Natural killer cell treated with Interleukin-12 subunit alpha and Interleukin-12 subunit beta and Interleukin-15 and Interleukin-18, amount 100 ng/mL, for 72 hours (primary cell): ENCODE data around the gene PAPSS1. TPM values are rescaled to one million over a fixed set of nuclear protein-coding genes. Genes with fewer than 3 reads are reported as not detected.
"Not testable (repeated sequence)": the region's sequence is repeated elsewhere in the genome, so short reads cannot be mapped to it uniquely, and the experiment has no call there.

Experiments
- ATAC-seq, 2 donors: fragments of 150-1000 bp; cut with Tn5 transposase in 1 of 2; sonication (Bioruptor Pico), chemical (Tn5 transposase) in 1 of 2; 2 replicates each; pipeline ENCODE4 v1.10.0; 2021
- DNase-seq: peaks from one replicate; pipeline ENCODE4 v3.0.0; 2022; ENCODE audit warnings: low spot score
- H3K27ac Mint-ChIP-seq, 2 donors: 1 replicate in 1 of 2; 2 replicates in 1 of 2; pipeline ENCODE4 v1.8.0; 2022; ENCODE audit warnings: mixed read lengths in 2 of 2, mild to moderate bottlenecking in 1 of 2, moderate library complexity in 1 of 2
- H3K27me3 Mint-ChIP-seq, 2 donors: 1 replicate in 1 of 2; 2 replicates in 1 of 2; pipeline ENCODE4 v1.8.0; 2022; ENCODE audit warnings: mixed read lengths in 2 of 2
- H3K36me3 Mint-ChIP-seq: one replicate; pipeline ENCODE4 v1.8.0; 2022; ENCODE audit warnings: mixed read lengths
- H3K4me1 Mint-ChIP-seq, 2 donors: 1 replicate in 1 of 2; 2 replicates in 1 of 2; pipeline ENCODE4 v1.8.0; 2022; ENCODE audit warnings: low read depth in 2 of 2, mixed read lengths in 2 of 2, mild to moderate bottlenecking in 1 of 2
- H3K4me3 Mint-ChIP-seq: one replicate; pipeline ENCODE4 v1.8.0; 2022; ENCODE audit warnings: mixed read lengths
- H3K9me3 Mint-ChIP-seq: 2 replicates; pipeline ENCODE4 v1.8.0; 2022; ENCODE audit warnings: mixed read lengths
- total RNA-seq, 2 donors: library from RNA; stranded (reverse); gene quantifications; one replicate each; pipeline ENCODE4 v1.2.3, GENCODE V29; 2022

The PAPSS1 gene
- total RNA-seq, 2 donors from 2014 or later: 12.1 to 25.1 TPM

DNA sequence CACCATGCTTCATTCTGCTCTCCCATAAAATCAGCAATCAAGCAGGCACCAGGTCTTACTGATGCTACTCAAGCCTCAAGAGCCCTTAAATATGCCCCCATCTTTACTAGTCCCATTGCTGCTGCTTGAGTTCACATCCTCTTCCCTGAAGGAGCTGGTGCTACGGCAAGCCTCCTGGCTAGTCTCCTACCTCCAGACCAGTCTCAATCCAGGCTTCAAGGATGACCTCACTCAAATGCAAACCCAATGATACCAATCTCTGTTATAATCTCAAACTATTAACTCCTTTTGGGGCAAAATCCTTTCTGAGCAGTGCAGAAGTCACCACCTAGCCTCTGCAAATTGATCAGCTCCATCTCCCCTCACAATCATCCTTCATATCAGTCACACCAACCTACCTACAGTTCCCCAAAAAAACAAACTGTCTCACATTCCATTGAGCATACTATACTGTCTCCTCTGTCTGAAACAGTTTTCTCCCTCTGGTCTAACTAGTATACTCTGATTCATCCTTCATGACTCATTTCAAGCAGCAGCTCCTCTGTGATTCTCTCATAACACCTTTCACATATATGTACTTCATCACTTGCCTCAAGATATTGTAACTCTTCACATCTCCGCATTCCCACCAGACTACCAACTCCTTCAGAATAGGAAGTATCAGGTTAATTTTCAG lies 30.0 kb downstream of the PAPSS1 start:
- Mint-ChIP-seq H3K4me3 (no peak overlapping the region), H3K36me3 (no peaks in the 10 kb centered on the region), H3K27me3 (no peaks in the 10 kb centered on the region), H3K4me1 (peaks cover 0 to 5% of the 10 kb centered on the region in 2 donors), H3K27ac (no peak overlapping the region), H3K9me3 (no peaks in the 10 kb centered on the region)
- ATAC-seq (peak in 1 of 2 donors; percentile 77), DNase-seq (no peak)

DNA sequence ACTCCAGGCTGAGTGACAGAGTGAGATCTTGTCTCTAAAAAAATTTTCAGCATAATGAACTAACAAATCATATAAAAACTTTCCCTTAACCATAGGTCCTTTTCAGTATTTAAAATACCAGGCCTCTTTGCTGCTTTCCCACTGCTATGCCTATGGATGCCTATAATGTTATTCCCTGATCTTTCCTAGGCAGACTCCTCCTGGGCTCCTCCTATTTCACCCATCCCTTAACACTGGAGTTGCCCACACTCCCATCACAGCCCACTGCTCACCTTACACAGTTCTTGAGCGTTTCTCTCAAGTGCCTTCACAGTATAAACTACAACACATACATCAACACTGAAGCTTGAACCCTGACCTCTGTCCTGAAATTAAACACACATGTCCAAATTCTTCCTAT lies 31.6 kb downstream of the PAPSS1 start:
- ATAC-seq (no peak), DNase-seq (no peak)
- no peak overlapping the region for H3K4me3 Mint-ChIP-seq
- H3K4me1 Mint-ChIP-seq: peaks cover 0 to 5% of the 10 kb centered on the region in 2 donors
- no peak overlapping the region for H3K27ac Mint-ChIP-seq
- H3K36me3 Mint-ChIP-seq: no peaks in the 10 kb centered on the region
- no peaks in the 10 kb centered on the region for H3K9me3 Mint-ChIP-seq
- H3K27me3 Mint-ChIP-seq: no peaks in the 10 kb centered on the region

DNA sequence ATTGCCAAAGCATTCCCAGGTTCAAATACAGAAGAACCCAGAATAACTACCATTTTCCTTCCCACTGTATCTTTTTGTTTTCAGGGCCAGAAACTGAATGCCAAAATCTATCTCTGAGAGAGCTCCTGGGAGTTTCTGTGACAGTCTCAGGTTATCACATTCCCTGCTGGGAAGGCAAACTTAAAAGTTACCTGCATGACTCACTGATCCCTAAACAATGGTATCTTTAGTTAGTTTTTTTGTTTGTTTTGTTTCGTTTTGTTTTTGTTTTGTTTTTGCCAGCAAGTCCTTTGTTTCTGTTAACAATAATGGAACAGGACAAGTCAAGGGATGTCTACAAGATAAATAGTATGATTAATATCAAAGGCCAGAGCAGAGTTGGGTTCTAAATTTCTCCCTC lies 34.3 kb downstream of the PAPSS1 start:
- ATAC-seq: no peak
- no peak overlapping the region for H3K4me3 Mint-ChIP-seq
- no peaks in the 10 kb centered on the region for H3K27me3 Mint-ChIP-seq
- no peak for DNase-seq
- H3K27ac Mint-ChIP-seq: no peak overlapping the region
- H3K36me3 Mint-ChIP-seq: no peaks in the 10 kb centered on the region
- H3K4me1 Mint-ChIP-seq: no peaks in the 10 kb centered on the region
- H3K9me3 Mint-ChIP-seq: no peaks in the 10 kb centered on the region

DNA sequence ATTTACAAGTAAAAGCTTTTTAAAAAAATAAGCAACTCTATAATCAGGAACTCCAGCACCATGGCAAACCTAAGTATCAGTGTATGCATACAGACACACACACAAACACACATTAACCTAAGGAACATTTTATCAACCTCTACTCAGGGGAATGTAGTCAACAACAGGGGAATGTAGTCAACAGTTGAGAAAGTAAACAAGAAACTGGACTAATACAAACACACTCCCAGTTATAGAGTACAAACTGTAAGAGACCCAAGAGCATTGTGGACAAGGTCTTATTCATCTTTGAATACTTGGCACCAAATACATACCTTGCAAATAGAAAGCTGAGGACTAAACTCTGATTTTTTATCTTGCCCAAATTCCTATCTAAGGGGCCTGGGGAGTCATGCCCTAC lies 36.2 kb downstream of the PAPSS1 start:
- Mint-ChIP-seq H3K4me3 (no peak overlapping the region), H3K27me3 (no peaks in the 10 kb centered on the region), H3K4me1 (peaks cover 0 to 6% of the 10 kb centered on the region in 2 donors), H3K36me3 (peaks cover 7% of the 10 kb centered on the region), H3K9me3 (peaks cover 3% of the 10 kb centered on the region), H3K27ac (no peak overlapping the region)
- DNase-seq: no peak
- ATAC-seq: no peak

DNA sequence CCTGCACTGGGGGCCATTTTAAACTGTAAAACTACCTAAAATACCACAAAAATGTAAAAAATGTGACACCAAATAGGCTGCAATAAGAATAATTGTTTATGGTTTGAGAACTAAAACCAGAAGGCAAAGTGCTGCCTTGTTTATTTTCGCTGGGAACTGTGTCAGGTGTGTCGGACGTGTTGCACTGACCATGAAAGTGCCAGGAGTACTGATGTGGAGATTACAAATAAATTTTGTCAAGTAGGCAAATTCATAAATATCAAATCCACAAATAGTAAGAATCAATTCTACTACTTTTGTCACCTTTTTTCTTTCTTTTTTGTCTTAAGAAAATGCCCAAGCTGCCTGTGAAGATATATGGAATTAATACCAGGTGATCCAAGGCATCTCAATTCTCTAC lies 37.7 kb downstream of the PAPSS1 start:
- H3K4me1 Mint-ChIP-seq: peaks cover 0 to 8% of the 10 kb centered on the region in 2 donors
- peaks cover 3% of the 10 kb centered on the region for H3K9me3 Mint-ChIP-seq
- no peaks in the 10 kb centered on the region for H3K27me3 Mint-ChIP-seq
- H3K36me3 Mint-ChIP-seq: peaks cover 7% of the 10 kb centered on the region
- H3K4me3 Mint-ChIP-seq: no peak overlapping the region
- no peak for DNase-seq
- ATAC-seq: no peak
- no peak overlapping the region for H3K27ac Mint-ChIP-seq

DNA sequence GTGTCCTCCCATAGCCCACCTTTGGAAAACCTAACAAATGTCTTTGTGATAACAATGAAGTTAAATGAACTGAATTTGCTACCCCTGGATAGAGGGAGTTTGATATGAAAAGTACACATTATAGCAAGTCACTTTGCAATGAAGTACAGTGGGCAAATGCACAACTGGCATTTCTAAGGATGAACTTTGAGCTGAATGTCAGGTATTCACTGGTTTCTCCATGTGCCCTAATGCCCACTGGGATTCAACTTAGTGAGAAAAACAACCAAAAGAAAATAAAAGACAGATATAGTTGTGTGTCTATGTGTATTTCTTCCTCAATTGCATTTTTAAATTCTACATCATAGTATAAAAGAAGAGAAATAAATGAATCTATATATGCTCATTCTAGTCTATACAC lies 51.0 kb downstream of the PAPSS1 start:
- H3K27ac Mint-ChIP-seq: no peak overlapping the region
- ATAC-seq: no peak

DNA sequence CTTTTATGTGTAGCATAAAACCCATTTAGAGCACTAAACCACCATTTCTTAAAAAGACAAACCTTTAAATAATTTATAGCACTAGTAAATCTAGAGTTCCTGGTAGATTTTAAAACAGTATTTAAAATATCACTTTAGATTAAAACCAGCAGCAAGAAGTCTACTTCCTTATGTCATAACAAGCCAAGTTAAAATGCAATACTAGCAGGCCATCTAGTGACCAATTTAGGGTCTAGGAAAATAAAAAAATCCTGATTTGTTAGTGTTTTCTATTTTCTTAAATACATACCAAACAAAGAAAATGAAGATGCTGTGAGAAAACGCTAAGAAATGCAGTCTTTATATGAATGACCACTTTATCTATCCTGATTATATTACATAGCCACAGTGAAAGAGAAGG lies 53.9 kb downstream of the PAPSS1 start:
- Mint-ChIP-seq H3K27me3 (no peaks in the 10 kb centered on the region), H3K27ac (no peak overlapping the region), H3K4me1 (no peaks in the 10 kb centered on the region), H3K4me3 (no peak overlapping the region), H3K36me3 (no peaks in the 10 kb centered on the region), H3K9me3 (no peaks in the 10 kb centered on the region)
- ATAC-seq: no peak
- no peak for DNase-seq

More for the DNA sequence above, 51.0 kb downstream of the PAPSS1 start:
- no peaks in the 10 kb centered on the region for H3K9me3 Mint-ChIP-seq
- no peak for DNase-seq
- no peaks in the 10 kb centered on the region for H3K27me3 Mint-ChIP-seq
- no peak overlapping the region for H3K4me3 Mint-ChIP-seq
- no peaks in the 10 kb centered on the region for H3K36me3 Mint-ChIP-seq
- H3K4me1 Mint-ChIP-seq: no peaks in the 10 kb centered on the region

DNA sequence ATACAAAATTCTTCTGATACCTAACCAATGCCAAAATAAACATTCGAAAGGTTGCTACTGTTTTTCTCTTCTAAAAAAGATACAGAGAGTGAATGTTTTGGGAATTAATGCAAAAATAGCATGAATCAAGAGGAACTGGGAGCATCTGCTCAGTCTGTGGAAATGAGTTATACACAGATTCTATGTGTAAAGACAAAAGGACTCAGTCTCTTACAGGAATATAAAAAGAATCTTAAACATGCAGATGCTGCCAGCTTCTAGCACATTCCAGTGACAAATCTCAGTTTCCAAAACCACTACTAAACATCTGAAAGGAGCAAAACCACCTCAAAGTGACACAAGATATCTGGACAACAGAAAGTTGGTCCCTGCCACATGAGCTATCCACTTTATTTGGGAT lies 55.0 kb downstream of the PAPSS1 start:
- no peaks in the 10 kb centered on the region for H3K27me3 Mint-ChIP-seq
- H3K36me3 Mint-ChIP-seq: no peaks in the 10 kb centered on the region
- no peak for DNase-seq
- no peaks in the 10 kb centered on the region for H3K9me3 Mint-ChIP-seq
- no peak for ATAC-seq
- H3K27ac Mint-ChIP-seq: no peak overlapping the region
- no peaks in the 10 kb centered on the region for H3K4me1 Mint-ChIP-seq
- no peak overlapping the region for H3K4me3 Mint-ChIP-seq

DNA sequence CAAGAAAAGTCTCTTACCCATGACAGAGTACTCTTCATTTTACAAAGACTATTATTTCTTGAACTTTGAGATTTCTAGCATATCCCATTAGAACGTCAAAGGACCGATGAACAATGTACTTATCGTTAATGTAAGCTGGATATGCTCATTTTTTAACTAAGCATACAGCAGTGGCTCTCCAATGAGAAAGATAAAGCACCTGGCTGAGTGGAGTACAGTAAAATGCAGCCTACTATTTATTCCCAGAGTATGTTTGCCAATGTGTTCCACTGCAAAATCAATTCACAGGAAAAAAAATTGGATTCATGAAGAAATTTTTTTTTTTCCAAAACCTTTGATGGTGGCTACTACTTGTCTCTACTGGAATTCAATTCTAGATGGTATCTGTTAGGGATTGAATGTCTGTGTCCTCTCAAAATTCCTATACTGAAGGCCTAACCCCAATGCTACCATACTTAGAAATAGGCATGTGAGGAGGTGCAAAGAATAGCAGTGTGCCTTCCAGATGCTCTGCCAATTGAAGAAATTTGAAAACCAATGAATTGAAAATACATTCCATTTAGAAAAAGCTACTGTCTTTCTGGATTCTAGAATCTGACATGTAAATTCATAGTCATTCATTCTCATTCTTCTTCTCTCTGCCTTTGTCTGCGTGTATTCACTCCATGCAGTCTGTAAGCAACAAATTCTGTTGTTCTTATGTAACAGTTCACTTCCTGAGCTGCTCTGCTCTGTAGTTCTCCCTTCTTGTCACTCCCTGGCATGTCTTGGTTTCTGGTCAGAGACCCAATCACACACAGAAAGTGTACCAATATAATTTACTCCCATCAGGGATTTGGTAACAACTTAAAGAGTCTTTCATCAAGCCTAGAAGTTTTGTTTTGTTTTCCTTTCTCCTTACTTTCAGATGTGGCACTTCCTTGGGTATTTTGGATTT lies 61.4 kb downstream of the PAPSS1 start:
- DNase-seq (no peak), ATAC-seq (no peak)
- Mint-ChIP-seq H3K4me1 (no peaks in the 10 kb centered on the region), H3K4me3 (no peak overlapping the region), H3K36me3 (peaks cover 5% of the 10 kb centered on the region), H3K9me3 (no peaks in the 10 kb centered on the region), H3K27ac (no peak overlapping the region), H3K27me3 (no peaks in the 10 kb centered on the region)

DNA sequence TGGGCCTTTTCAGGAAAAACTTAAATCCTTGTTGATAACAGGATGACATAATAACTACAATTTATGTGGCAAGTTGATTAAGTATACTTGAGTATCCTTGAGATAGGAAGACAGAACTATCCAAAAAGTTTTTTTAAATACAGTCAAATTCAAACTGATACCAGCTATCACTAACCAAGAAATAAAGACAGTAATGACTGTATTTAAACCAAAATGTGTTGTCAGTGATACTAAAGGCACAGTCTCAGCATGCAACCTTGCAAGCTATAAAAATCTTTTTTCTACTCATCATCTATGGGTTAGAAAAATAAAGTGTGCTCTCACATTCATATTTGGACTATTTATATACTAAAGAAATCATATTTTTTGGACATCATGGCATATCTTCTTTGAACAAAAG lies 64.7 kb downstream of the PAPSS1 start:
- Mint-ChIP-seq H3K27ac (no peak overlapping the region), H3K9me3 (no peaks in the 10 kb centered on the region), H3K27me3 (no peaks in the 10 kb centered on the region), H3K36me3 (peaks cover 6% of the 10 kb centered on the region), H3K4me3 (no peak overlapping the region), H3K4me1 (no peaks in the 10 kb centered on the region)
- ATAC-seq (peak in 1 of 2 donors; percentile 46), DNase-seq (no peak)

DNA sequence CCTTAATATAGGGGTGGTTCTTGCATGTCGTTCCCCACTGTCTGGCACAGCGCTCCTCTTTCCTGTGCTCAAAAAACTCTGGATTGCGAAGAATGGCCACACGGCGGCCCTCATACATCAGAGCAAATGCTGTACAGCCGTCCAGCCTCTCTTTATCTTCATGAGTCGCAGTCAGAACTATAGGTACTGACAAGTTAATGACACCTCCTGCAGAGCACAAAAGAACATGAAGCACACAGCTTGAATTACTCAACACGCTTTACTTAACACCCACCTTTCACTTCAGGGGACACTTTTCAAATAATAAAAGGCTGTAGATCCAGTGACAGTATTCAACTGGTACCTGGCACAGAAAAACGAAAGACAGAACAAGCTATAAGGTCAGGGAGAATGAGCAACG lies 65.3 kb downstream of the PAPSS1 start:
- Mint-ChIP-seq H3K27me3 (no peaks in the 10 kb centered on the region), H3K4me3 (no peak overlapping the region), H3K9me3 (no peaks in the 10 kb centered on the region), H3K36me3 (peaks cover 6% of the 10 kb centered on the region), H3K4me1 (no peaks in the 10 kb centered on the region), H3K27ac (no peak overlapping the region)
- ATAC-seq: no peak
- DNase-seq: no peak

DNA sequence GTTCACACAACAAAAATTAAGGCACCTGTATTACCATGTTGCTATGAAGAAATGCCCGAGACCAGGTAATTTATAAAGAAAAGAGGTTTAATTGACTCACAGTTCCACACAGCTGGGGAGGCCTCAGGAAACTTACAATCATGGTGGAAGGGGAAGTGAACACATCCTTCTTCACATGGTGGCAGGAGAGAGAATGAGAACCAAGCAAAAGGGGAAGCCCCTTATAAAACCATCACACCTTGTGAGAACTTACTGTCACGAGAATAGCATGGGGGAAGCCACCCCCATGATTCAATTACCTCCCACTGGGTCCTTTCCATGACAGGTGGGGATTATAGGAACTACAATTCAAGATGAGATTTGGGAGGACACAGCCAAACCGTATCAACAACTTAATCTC lies 68.6 kb downstream of the PAPSS1 start:
- H3K4me3 Mint-ChIP-seq: not testable (repeated sequence)

DNA sequence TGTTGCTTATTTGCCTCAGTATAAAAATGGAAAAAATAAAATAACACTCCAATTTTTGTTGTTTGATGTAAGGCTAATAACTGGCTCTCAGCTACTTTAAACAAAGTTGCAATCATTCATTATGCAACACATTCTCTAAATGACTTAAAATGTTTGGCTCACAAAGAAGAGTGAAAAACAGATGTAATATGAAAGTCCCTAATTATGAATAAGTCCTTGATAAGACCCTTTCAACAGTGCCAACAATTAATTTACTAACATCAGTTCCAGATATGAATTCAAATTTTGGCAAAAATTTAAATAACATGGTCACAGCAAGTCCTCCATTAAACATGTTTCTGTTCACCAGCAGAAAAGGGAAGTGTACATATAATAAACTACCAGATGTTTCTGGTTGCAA lies 69.8 kb downstream of the PAPSS1 start:
- Mint-ChIP-seq H3K36me3 (peaks cover 6% of the 10 kb centered on the region), H3K4me3 (no peak overlapping the region), H3K27me3 (no peaks in the 10 kb centered on the region), H3K9me3 (no peaks in the 10 kb centered on the region), H3K4me1 (no peaks in the 10 kb centered on the region), H3K27ac (no peak overlapping the region)
- no peak for DNase-seq
- no peak for ATAC-seq

More for the DNA sequence above, 68.6 kb downstream of the PAPSS1 start:
- H3K4me1 Mint-ChIP-seq, H3K36me3 Mint-ChIP-seq, H3K27ac Mint-ChIP-seq, H3K9me3 Mint-ChIP-seq, H3K27me3 Mint-ChIP-seq, DNase-seq, ATAC-seq: not testable (repeated sequence)

DNA sequence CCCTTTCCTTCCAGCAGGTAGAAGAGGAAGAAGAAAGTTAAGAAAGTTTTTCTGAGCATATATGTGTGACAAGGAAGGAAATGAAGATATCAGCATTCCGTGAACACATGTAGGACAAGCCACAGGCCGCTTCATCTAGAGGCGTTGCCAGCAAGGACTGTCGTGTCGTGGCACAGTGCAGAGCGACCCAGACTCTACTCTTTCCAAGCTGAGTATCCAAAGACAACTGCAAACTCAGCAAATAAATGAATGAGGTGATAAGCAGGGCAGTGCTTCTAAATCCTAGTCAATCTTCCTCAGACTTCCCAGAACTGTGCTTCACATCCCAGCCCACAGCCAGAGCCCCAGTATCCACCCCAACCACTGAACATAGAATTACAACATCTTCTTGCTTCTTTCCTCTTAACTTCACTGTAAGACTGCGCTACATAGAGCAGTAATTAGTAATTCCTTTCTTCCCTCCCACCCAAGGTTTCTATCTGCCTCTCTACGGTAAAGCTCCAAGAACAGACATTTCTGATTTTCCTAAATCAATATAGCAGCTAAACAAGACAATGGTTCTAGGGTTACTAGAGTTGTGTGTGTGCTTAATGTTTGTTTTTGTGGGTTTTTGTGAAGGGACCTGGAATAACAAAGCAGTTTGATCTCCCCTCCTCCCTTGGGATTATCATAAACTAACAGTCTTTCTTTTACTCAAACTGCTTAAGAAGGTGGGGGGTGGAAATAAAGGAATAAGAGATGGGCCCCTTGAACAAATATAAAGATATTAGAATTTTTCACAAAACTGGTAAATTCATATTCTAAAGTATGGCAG lies 71.6 kb downstream of the PAPSS1 start:
- Mint-ChIP-seq H3K27ac (no peak overlapping the region), H3K27me3 (no peaks in the 10 kb centered on the region), H3K9me3 (no peaks in the 10 kb centered on the region), H3K4me3 (no peak overlapping the region), H3K36me3 (peaks cover 8% of the 10 kb centered on the region), H3K4me1 (no peaks in the 10 kb centered on the region)
- DNase-seq: no peak
- ATAC-seq: no peak
